Astrocyte of the spinal cord (primary cell): ENCODE measurements around the gene ALK.
A peak's percentile ranks its signal among the peaks of the same experiment; 100 is the strongest.

Source experiments
- DNase-seq: peaks from one replicate; pipeline ENCODE4 v3.0.0; 2011; ENCODE audit warnings: low read depth, low spot score
- H3K4me3 ChIP-seq: 2 replicates; pipeline ENCODE4 v1.5.1; 2011; ENCODE audit warnings: low read depth, mild to moderate bottlenecking, low read length, moderate library complexity
- CTCF ChIP-seq: IDR thresholded peaks from 2 replicates; pipeline ENCODE4 v1.5.1; 2012; ENCODE audit warnings: low read depth, mild to moderate bottlenecking, low read length, inconsistent platforms
- in situ Hi-C: cut with HindIII; loops from 2 replicates; pipeline ENCODE4 v1.10.0; 2017; ENCODE audit warnings: low sequenced_read_pairs

ALK gene

GRCh38 chr2:29921560-29921915, at the start of gene ALK:
ALK (minus strand) TSS chr2:29921586; CDS start chr2:29920659, 927 bp downstream.
- no peak for TF ChIP-seq CTCF
- in situ Hi-C loops, result no loop called here
- peak within 1 kb of the TSS; percentile 15 for H3K4me3 ChIP-seq
- DNase-seq, result peak; percentile 81

- TF ChIP-seq CTCF, result no peak
- no peak for DNase-seq
- in situ Hi-C loops, result no loop called here
- H3K4me3 ChIP-seq, result no peak overlapping the region
These were observed 44.9 kb upstream of the ALK start for GRCh38 chr2:29966266-29966665.

- no peak for TF ChIP-seq CTCF
- H3K4me3 ChIP-seq, result no peak overlapping the region
- in situ Hi-C loops, result no loop called here
- DNase-seq, result no peak
These were observed 42.7 kb upstream of the ALK start for GRCh38 chr2:29963972-29964570.

GRCh38 chr2:29962922-29963321, 41.5 kb upstream of the ALK start:
- H3K4me3 ChIP-seq, result no peak overlapping the region
- no peak for TF ChIP-seq CTCF
- DNase-seq, result no peak
- in situ Hi-C loops, result no loop called here

- H3K4me3 ChIP-seq, result no peak overlapping the region
- in situ Hi-C loops, result no loop called here
- no peak for DNase-seq
- no peak for TF ChIP-seq CTCF
These were observed 32.9 kb upstream of the ALK start for GRCh38 chr2:29954316-29954715.

- no peak for TF ChIP-seq CTCF
- no peak overlapping the region for H3K4me3 ChIP-seq
- in situ Hi-C loops, result no loop called here
- DNase-seq, result no peak
These were observed 31.6 kb upstream of the ALK start for GRCh38 chr2:29952973-29953372.

- in situ Hi-C loops, result no loop called here
- no peak for TF ChIP-seq CTCF
- no peak for DNase-seq
- H3K4me3 ChIP-seq, result no peak overlapping the region
These were observed 30.2 kb upstream of the ALK start for GRCh38 chr2:29951576-29951975.
